Panc1 (cell line): ENCODE data around the gene CFAP45. TPM values are rescaled to one million over a fixed set of nuclear protein-coding genes. Genes with fewer than 3 reads are reported as not detected.

Experiments used
- ATAC-seq: fragments of 200-7000 bp; cut with Tn5 transposase; 2 replicates; pipeline ENCODE4 v1.9.1; 2020; ENCODE audit warnings: mild to moderate bottlenecking, moderate library complexity
- BruUV-seq: library from RNA; stranded (reverse); fragments of 400-500 nt; replicated peaks from 2 replicates; lab custom pipeline; 2021; lab: Mats Ljungman, UMichigan
- CTCF ChIA-PET: fragments of 300-600 bp; sonication (Branson Sonifier 250); formaldehyde crosslinking; loops from one replicate; lab custom pipeline; 2022; ENCODE audit warnings: antibody characterized with exemption; lab: Charles Lee
- POLR2A ChIA-PET: fragments of 300-600 bp; sonication (Branson Sonifier 250); formaldehyde crosslinking; loops from one replicate; lab custom pipeline; 2022; ENCODE audit warnings: antibody characterized with exemption; lab: Charles Lee
- DNase-seq: peaks from one replicate; pipeline ENCODE4 v3.0.0-alpha.2; 2010; ENCODE audit warnings: low read depth, low spot score
- H3K27ac ChIP-seq: 2 replicates; pipeline ENCODE4 v1.5.1; 2011; ENCODE audit warnings: mild to moderate bottlenecking, low read length, inconsistent platforms
- H3K27me3 ChIP-seq: fragments of 200-500 bp; sonication (Bioruptor generic); 2 replicates; pipeline ENCODE4 v1.6.0; 2014; ENCODE audit warnings: low read length, inconsistent platforms; ENCODE audit not compliant: control insufficient read depth, insufficient read depth
- H3K36me3 ChIP-seq: fragments of 200-500 bp; sonication (Bioruptor generic); 2 replicates; pipeline ENCODE4 v1.5.1; 2014; ENCODE audit warnings: inconsistent platforms, mild to moderate bottlenecking, low read length, moderate library complexity; ENCODE audit not compliant: control insufficient read depth, insufficient read depth
- H3K4me1 ChIP-seq: 2 replicates; pipeline ENCODE4 v1.5.1; 2011; ENCODE audit warnings: inconsistent platforms, mild to moderate bottlenecking, low read length, moderate library complexity; ENCODE audit not compliant: control insufficient read depth, insufficient read depth
- H3K4me3 ChIP-seq, 2 experiments: 2 replicates each; pipeline ENCODE4 v1.5.1; 2011 to 2012; ENCODE audit warnings: low read depth in 2 of 2, low read length in 2 of 2, mild to moderate bottlenecking in 2 of 2, inconsistent platforms in 1 of 2, moderate library complexity in 1 of 2
- H3K9me3 ChIP-seq: fragments of 200-500 bp; sonication (Bioruptor generic); 2 replicates; pipeline ENCODE4 v1.5.1; 2014; ENCODE audit warnings: low read depth, mild to moderate bottlenecking, inconsistent platforms, low read length, moderate library complexity; ENCODE audit not compliant: control insufficient read depth, insufficient read depth
- CTCF ChIP-seq: fragments of 450-650 bp; IDR thresholded peaks from 2 replicates; pipeline ENCODE4 v1.5.1; 2017; ENCODE audit warnings: mild to moderate bottlenecking
- POLR2AphosphoS5 ChIP-seq: IDR thresholded peaks from 2 replicates; pipeline ENCODE4 v1.6.1; 2012; ENCODE audit warnings: mild to moderate bottlenecking, low read depth, low read length, moderate library complexity
- REST ChIP-seq, 2 experiments: IDR thresholded peaks; 2 replicates each; pipeline ENCODE4 v1.6.1; 2011 to 2012; ENCODE audit warnings: low read depth in 2 of 2, control low read depth in 1 of 2, low read length in 1 of 2, mild to moderate bottlenecking in 1 of 2, moderate library complexity in 1 of 2; ENCODE audit not compliant: insufficient read depth in 1 of 2
- SIN3A ChIP-seq: IDR thresholded peaks from 2 replicates; pipeline ENCODE4 v1.6.1; 2012; ENCODE audit warnings: low read depth, mild to moderate bottlenecking, low read length, moderate library complexity, borderline replicate concordance; ENCODE audit not compliant: insufficient read depth
- TCF7L2 ChIP-seq: IDR thresholded peaks from 2 replicates; pipeline ENCODE4 v1.6.1; 2011; ENCODE audit warnings: mild to moderate bottlenecking, low read depth, low read length, inconsistent platforms
- in situ Hi-C: cut with HindIII; loops from 2 replicates; pipeline ENCODE4 v1.10.0; 2016; ENCODE audit warnings: low sequenced_read_pairs, low pct_unique_long_range_greater_than_20kb
- intact Hi-C: fragments of 100-400 bp; cut with micrococcal nuclease; formaldehyde crosslinking; loops from one replicate; pipeline ENCODE4 v1.10.0; 2022; ENCODE audit not compliant: unreplicated experiment
- total RNA-seq: library from RNA; stranded (reverse); gene quantifications from one replicate; pipeline ENCODE4 v1.2.1, GENCODE V29; 2021; ENCODE audit not compliant: unreplicated experiment

CFAP45 gene
- total RNA-seq, 1 experiment from 2014 or later, result 1.6 TPM

GRCh38 chr1:159862557-159862956, 37.4 kb downstream of the CFAP45 start, which contains the start of gene VSIG8:
VSIG8 (minus strand) TSS chr1:159862657; CDS start chr1:159862521, 136 bp downstream.
- Histone ChIP-seq H3K36me3 (no peaks in the 10 kb centered on the region), H3K27me3 (no peaks in the 10 kb centered on the region), H3K27ac (no peak within 1 kb of the TSS), H3K4me3 (no peak within 1 kb of the TSS), H3K9me3 (no peaks in the 10 kb centered on the region), H3K4me1 (no peaks in the 10 kb centered on the region)
- no TSS peak for BruUV-seq
- POLR2A ChIA-PET, result no interaction called here
- DNase-seq (no peak), ATAC-seq (no peak)
- TF ChIP-seq CTCF (no peak), REST (IDR thresholded peaks at IDR 0.05; ENCODE audit: insufficient read depth in 1 of 2, low read depth in 2 of 2, low read length in 1 of 2) (no peak), TCF7L2 (no peak), SIN3A (no peak), POLR2AphosphoS5 (no peak)
- CTCF ChIA-PET, result no interaction called here
- intact Hi-C loops, result no loop called here
- in situ Hi-C loops, result no loop called here

- Histone ChIP-seq H3K27me3 (no peaks in the 10 kb centered on the region), H3K4me1 (no peaks in the 10 kb centered on the region), H3K4me3 (no peak overlapping the region), H3K9me3 (no peaks in the 10 kb centered on the region), H3K36me3 (no peaks in the 10 kb centered on the region), H3K27ac (no peak overlapping the region)
- TF ChIP-seq SIN3A, result no peak
- TF ChIP-seq TCF7L2, result no peak
- no peak for TF ChIP-seq REST (IDR thresholded peaks at IDR 0.05; ENCODE audit: insufficient read depth in 1 of 2, low read depth in 2 of 2, low read length in 1 of 2)
- no peak for TF ChIP-seq POLR2AphosphoS5
- no peak for TF ChIP-seq CTCF
- DNase-seq (no peak), ATAC-seq (no peak)
- ChIA-PET POLR2A (no interaction called here), CTCF (no interaction called here)
- in situ Hi-C loops, result no loop called here
- no TSS peak for BruUV-seq
- intact Hi-C loops, result no loop called here
Observed at GRCh38 chr1:159862031-159862430, 37.9 kb downstream of the CFAP45 start.
